ENCODE results near the gene STPG3. TPM values are rescaled to one million over a fixed set of nuclear protein-coding genes. Genes with fewer than 3 reads are reported as not detected.
A peak's percentile ranks its signal among the peaks of the same experiment; 100 is the strongest.

The STPG3 gene
- polyA plus RNA-seq, 2 of the 4 experiments (the other 2 are of a cell fraction) = not detected

- 95% methylated on average over 17 of the region's 22 CpGs for WGBS (ENCODE audit: missing lambda C conversion rate)
- H3K9me3 ChIP-seq = no peaks in the 10 kb centered on the region
- peaks cover 16% of the 10 kb centered on the region for H3K4me1 ChIP-seq
- CTCF ChIA-PET = interaction anchor here (1.2 to 1.3 kb wide), 2 partner anchors 15 to 36 kb away, joined by 3 read pairs; no protein-coding TSS in a partner anchor
- FAIRE-seq (no peak), ATAC-seq (no peak), DNase-seq (ENCODE audit: low read depth in 1 of 2, low spot score in 1 of 2) (no peak)
- no peak overlapping the region for H3K4me2 ChIP-seq
- POLR2A ChIA-PET = interaction anchor here (0.6 to 1.2 kb wide), 3 partner anchors 8 to 146 kb away, joined by 3 to 5 read pairs (median 3); no protein-coding TSS in a partner anchor
- TF ChIP-seq ZNF302 (CRISPR knock-in tag; IDR thresholded peaks at IDR 0.05) = no peak
- TF ChIP-seq HDAC2 (IDR thresholded peaks at IDR 0.05) = no peak
- no peak for TF ChIP-seq POLR2AphosphoS2 (conservative IDR thresholded peaks at IDR 0.05; ENCODE audit: low read length)
- TF ChIP-seq FOSB (CRISPR knock-in tag; IDR thresholded peaks at IDR 0.05) = no peak
- TF ChIP-seq, protein P1, sequence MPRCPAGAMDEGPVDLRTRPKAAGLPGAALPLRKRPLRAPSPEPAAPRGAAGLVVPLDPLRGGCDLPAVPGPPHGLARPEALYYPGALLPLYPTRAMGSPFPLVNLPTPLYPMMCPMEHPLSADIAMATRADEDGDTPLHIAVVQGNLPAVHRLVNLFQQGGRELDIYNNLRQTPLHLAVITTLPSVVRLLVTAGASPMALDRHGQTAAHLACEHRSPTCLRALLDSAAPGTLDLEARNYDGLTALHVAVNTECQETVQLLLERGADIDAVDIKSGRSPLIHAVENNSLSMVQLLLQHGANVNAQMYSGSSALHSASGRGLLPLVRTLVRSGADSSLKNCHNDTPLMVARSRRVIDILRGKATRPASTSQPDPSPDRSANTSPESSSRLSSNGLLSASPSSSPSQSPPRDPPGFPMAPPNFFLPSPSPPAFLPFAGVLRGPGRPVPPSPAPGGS (IDR thresholded peaks at IDR 0.05) = no peak
- no peak for TF ChIP-seq SREBF2 (IDR thresholded peaks at IDR 0.05)
- TF ChIP-seq REST (IDR thresholded peaks at IDR 0.05) = no peak
- no peak for TF ChIP-seq BHLHE40 (IDR thresholded peaks at IDR 0.05; ENCODE audit: low read depth, low read length)
- no peak for TF ChIP-seq CHD2 (IDR thresholded peaks at IDR 0.05; ENCODE audit: low read length, partially characterized antibody)
- H3K27ac ChIP-seq = no peak overlapping the region
- no peak overlapping the region for H3K4me3 ChIP-seq
Measured at GRCh38 chr9:137251490-137252268, 593 bp downstream of the STPG3 start.

DNA sequence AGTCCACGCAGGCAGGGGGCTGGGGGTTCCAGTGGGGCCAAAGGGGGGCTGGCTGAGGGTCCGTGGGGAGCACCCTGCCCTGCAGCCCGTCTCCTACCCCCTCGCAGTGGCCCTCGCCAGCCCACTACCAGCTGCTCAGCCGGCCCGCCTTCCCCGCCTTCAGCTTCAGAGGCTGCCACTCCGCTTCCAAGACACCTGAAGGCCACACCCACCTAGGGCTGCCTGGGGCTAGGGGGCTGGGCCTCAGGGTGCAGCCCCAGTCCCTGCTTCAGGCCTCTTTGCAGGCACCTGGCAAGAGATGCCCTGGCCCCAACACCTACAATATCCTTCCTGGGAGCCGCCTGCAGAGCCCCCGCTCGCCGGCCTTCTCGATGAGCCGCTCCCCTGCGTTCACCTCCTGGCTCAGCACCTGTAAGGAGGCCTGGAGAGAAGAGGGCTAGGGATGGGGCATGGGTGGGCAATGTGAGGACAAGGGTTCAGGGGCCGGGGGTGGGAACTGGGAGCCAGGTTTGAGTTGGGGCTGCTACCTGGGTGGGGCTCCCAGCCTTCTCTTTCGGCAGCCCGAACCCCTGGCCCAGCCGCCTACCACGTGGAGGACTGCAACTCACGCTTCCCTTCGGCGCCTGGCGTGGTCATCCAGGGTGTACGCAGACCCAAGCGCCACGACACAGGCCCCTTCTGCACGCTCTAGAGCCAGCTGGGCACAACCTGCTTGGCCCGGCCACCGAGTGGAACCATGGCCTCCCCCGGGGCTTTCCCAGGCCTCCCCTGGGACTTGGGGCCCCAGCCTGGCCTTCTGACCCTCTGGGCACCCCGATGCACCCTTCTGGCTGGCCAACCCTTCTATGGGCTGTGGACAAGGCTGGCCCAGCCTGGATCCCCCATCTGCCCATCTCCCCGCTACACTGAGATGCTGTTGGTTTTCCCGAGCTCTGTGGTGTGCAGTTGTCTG lies 1.7 kb downstream of the STPG3 start:
- WGBS (ENCODE audit: missing lambda C conversion rate) = 88% methylated on average over 31 of the region's 35 CpGs
- H3K4me3 ChIP-seq = no peak overlapping the region
- no peak for FAIRE-seq
- ChIA-PET POLR2A (interaction anchor here (0.6 to 4.7 kb wide), 3 partner anchors 9 to 147 kb away, joined by 3 to 97 read pairs (median 3); partner anchors contain the start of gene TUBB4B), CTCF (interaction anchor here (1.1 to 17.1 kb wide), 4 partner anchors 10 to 224 kb away, joined by 3 to 236 read pairs (median 4); partner anchors contain the start of gene TUBB4B)
- H3K9me3 ChIP-seq = no peaks in the 10 kb centered on the region
- no peak overlapping the region for H3K4me2 ChIP-seq
- H3K4me1 ChIP-seq = peaks cover 20% of the 10 kb centered on the region
- DNase-seq (ENCODE audit: low read depth in 1 of 2, low spot score in 1 of 2) = no peak
- no peak for ATAC-seq
- no peak overlapping the region for H3K27ac ChIP-seq
- TF ChIP-seq POLR2AphosphoS2 (conservative IDR thresholded peaks at IDR 0.05; ENCODE audit: low read length) = no peak
- no peak for TF ChIP-seq HOXA7 (CRISPR knock-in tag; IDR thresholded peaks at IDR 0.05)

- peaks cover 20% of the 10 kb centered on the region for H3K4me1 ChIP-seq
Measured at GRCh38 chr9:137253717-137254623, 2.9 kb downstream of the STPG3 start.

More at GRCh38 chr9:137253717-137254623, 2.9 kb downstream of the STPG3 start:
- FAIRE-seq = no peak
- Histone ChIP-seq H3K4me2 (peak overlapping the region; percentile 87), H3K27ac (peak overlapping the region; percentile 90 to 98), H3K4me3 (peak overlapping the region; percentile 93), H3K9me3 (no peaks in the 10 kb centered on the region)
- TF ChIP-seq EP300 (IDR thresholded peaks at IDR 0.05) = no peak
- TF ChIP-seq ZFP36 (IDR thresholded peaks at IDR 0.05; ENCODE audit: borderline replicate concordance, partially characterized antibody) = peak; percentile 92
- ChIA-PET POLR2A (interaction anchor here (0.7 to 4.7 kb wide), 4 partner anchors 11 to 103 kb away, joined by 3 to 97 read pairs (median 4); partner anchors contain the start of genes TPRN and TUBB4B), CTCF (interaction anchor here (0.8 to 17.1 kb wide), 11 partner anchors 12 to 225 kb away, joined by 3 to 236 read pairs (median 3); partner anchors contain the start of genes NRARP, RNF224 and TUBB4B)
- 81% methylated on average over 17 of the region's 21 CpGs for WGBS (ENCODE audit: missing lambda C conversion rate)
- peak; percentile 12 to 32; a peak in 5 of 6 replicates for ATAC-seq
- DNase-seq (ENCODE audit: low read depth in 1 of 2, low spot score in 1 of 2) = no peak
